Colonic mucosa (tissue), 4 donors: ENCODE results near the gene MOGAT3. TPM values are rescaled to one million over a fixed set of nuclear protein-coding genes. Genes with fewer than 3 reads are reported as not detected.

Experiments used
- DNase-seq: peaks from one replicate; pipeline ENCODE4 v3.0.0-alpha.2; 2020
- H3K27ac ChIP-seq: fragments of 200-600 bp; one replicate; pipeline ENCODE4 v1.8.0; 2021
- H3K27me3 ChIP-seq: fragments of 200-600 bp; one replicate; pipeline ENCODE4 v1.8.0; 2021
- H3K36me3 ChIP-seq: fragments of 200-600 bp; one replicate; pipeline ENCODE4 v1.8.0; 2021
- H3K4me1 ChIP-seq: fragments of 200-600 bp; one replicate; pipeline ENCODE4 v1.8.0; 2021; ENCODE audit warnings: mild to moderate bottlenecking
- H3K4me3 ChIP-seq: fragments of 200-600 bp; one replicate; pipeline ENCODE4 v1.8.0; 2021
- H3K9ac ChIP-seq, 2 donors: one replicate each; pipeline ENCODE4 v1.7.0; 2013; ENCODE audit warnings: control low read depth in 2 of 2, low read depth in 2 of 2, low read length in 2 of 2
- H3K9me3 ChIP-seq: fragments of 200-600 bp; one replicate; pipeline ENCODE4 v1.8.0; 2021
- intact Hi-C: fragments of 100-400 bp; cut with DNase I; formaldehyde crosslinking; loops from one replicate; pipeline ENCODE4 v1.14.1; 2022
- total RNA-seq, 2 donors: library from RNA; stranded (reverse); fragmentation: NEBNext Ultra II Directional in 1 of 2; extraction: Animal tissue kit (Norgen Biotek cat#: 25700) in 1 of 2; gene quantifications; one replicate each; pipeline ENCODE4 v1.2.1, GENCODE V29; 2021
- TF ChIP-seq, protein P1 (sequence below): fragments of 200-600 bp; IDR thresholded peaks from one replicate; pipeline ENCODE4 v1.8.0; 2022; ENCODE audit warnings: antibody characterized with exemption, mild to moderate bottlenecking
- donor health status: healthy.
- donor health status: DM: no; HTN: no; CAD: no.
- donor health status: DM: no; HTN: no; CAD: no.

The MOGAT3 gene
- total RNA-seq, 2 donors from 2014 or later: 33.2 to 47.7 TPM

DNA sequence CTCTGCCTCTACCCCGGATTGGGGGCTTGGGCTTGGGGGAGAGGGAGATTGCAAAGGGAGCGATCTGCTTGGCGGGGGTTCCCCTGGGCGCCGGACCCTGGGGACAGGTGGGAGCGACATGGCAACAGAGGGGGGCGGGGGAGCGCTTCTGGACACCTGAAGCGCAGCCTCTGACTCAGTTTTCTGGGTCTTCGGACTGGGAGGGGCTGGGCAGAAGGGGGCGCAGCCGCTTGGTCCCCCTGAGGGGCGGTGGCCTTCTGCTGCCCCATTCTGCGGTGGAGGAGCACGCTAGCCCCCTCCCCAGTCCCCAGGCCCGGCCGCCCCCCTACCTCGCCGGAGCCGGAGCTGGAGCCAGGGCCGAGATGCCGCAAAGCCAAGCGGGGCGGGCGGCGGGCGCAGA, 21.1 kb downstream of the MOGAT3 start:
- TF ChIP-seq, protein P1, sequence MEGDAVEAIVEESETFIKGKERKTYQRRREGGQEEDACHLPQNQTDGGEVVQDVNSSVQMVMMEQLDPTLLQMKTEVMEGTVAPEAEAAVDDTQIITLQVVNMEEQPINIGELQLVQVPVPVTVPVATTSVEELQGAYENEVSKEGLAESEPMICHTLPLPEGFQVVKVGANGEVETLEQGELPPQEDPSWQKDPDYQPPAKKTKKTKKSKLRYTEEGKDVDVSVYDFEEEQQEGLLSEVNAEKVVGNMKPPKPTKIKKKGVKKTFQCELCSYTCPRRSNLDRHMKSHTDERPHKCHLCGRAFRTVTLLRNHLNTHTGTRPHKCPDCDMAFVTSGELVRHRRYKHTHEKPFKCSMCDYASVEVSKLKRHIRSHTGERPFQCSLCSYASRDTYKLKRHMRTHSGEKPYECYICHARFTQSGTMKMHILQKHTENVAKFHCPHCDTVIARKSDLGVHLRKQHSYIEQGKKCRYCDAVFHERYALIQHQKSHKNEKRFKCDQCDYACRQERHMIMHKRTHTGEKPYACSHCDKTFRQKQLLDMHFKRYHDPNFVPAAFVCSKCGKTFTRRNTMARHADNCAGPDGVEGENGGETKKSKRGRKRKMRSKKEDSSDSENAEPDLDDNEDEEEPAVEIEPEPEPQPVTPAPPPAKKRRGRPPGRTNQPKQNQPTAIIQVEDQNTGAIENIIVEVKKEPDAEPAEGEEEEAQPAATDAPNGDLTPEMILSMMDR: no peak

DNA sequence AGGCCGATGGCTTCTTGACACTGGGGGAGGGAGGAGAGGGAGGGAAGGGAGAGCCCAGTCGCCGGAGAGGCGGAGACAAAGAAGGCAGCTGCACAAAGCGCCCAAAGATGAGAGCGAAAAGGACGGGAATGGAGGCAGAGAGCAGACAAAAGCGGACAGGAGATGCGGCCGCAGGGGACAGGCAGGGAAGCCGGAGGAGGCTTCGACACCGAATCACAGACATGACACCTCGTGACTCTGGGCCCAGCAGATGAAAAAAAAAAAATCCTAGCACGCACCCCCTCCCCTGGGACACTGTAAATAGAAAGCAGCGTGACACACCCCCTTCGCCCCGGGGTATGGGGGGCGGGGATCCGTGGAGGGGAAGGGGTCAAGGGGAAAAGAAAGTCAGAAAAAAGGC, 21.7 kb downstream of the MOGAT3 start:
- no peaks in the 10 kb centered on the region for H3K4me1 ChIP-seq
- no peaks in the 10 kb centered on the region for H3K9me3 ChIP-seq
- no peaks in the 10 kb centered on the region for H3K36me3 ChIP-seq
- peaks cover 42% of the 10 kb centered on the region for H3K27me3 ChIP-seq
- H3K9ac ChIP-seq: no peak overlapping the region
- H3K4me3 ChIP-seq: no peak overlapping the region
- intact Hi-C loops: no loop called here
- H3K27ac ChIP-seq: no peak overlapping the region
- TF ChIP-seq, protein P1: no peak
- no peak for DNase-seq

More for the DNA sequence above, 21.1 kb downstream of the MOGAT3 start:
- intact Hi-C loops: no loop called here
- H3K9me3 ChIP-seq: no peaks in the 10 kb centered on the region
- H3K36me3 ChIP-seq: no peaks in the 10 kb centered on the region
- H3K9ac ChIP-seq: no peak overlapping the region
- DNase-seq: no peak
- no peak overlapping the region for H3K4me3 ChIP-seq
- H3K4me1 ChIP-seq: no peaks in the 10 kb centered on the region
- H3K27me3 ChIP-seq: peaks cover 41% of the 10 kb centered on the region
- H3K27ac ChIP-seq: no peak overlapping the region

GRCh38 chr7:101177644-101178043, 23.2 kb downstream of the MOGAT3 start:
- H3K9me3 ChIP-seq: no peaks in the 10 kb centered on the region
- H3K27me3 ChIP-seq: peaks cover 57% of the 10 kb centered on the region
- DNase-seq: no peak
- intact Hi-C loops: no loop called here
- H3K36me3 ChIP-seq: no peaks in the 10 kb centered on the region
- H3K4me3 ChIP-seq: no peak overlapping the region
- TF ChIP-seq, protein P1: no peak
- no peak overlapping the region for H3K27ac ChIP-seq
- peaks cover 11% of the 10 kb centered on the region for H3K4me1 ChIP-seq
- H3K9ac ChIP-seq: no peak overlapping the region

DNA sequence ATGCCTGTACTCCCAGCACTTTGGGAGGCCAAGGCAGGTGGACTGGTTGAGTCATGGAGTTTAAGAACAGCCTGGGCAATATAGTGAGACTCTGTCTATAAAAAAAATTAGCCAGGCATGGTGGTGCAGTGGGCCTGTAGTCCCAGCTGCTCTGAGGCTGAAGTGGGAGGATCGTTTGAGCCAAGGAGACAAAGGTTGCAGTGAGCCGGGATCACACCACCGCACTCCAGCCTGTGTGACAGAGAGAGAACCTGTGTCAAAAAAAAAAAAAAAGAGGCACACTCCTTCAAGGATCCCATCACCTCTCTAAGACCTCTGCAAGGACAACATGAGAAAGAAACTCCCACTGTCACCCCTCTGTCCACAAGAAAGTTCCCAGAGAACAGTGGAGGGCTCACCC, 25.2 kb downstream of the MOGAT3 start:
- Histone ChIP-seq H3K27ac (no peak overlapping the region), H3K9me3 (no peaks in the 10 kb centered on the region), H3K4me3 (no peak overlapping the region), H3K9ac (no peak overlapping the region), H3K4me1 (peaks cover 16% of the 10 kb centered on the region), H3K27me3 (peaks cover 70% of the 10 kb centered on the region), H3K36me3 (no peaks in the 10 kb centered on the region)
- DNase-seq: no peak
- intact Hi-C loops: no loop called here
- TF ChIP-seq, protein P1: no peak

- TF ChIP-seq, protein P1: no peak
- Histone ChIP-seq H3K4me1 (peaks cover 16% of the 10 kb centered on the region), H3K9ac (no peak overlapping the region), H3K9me3 (no peaks in the 10 kb centered on the region), H3K27ac (no peak overlapping the region), H3K4me3 (no peak overlapping the region), H3K36me3 (no peaks in the 10 kb centered on the region), H3K27me3 (peaks cover 68% of the 10 kb centered on the region)
- DNase-seq: no peak
- intact Hi-C loops: no loop called here
Observed at GRCh38 chr7:101174322-101174854, 26.4 kb downstream of the MOGAT3 start.
